Measurements from ENCODE around the gene CYP46A1. TPM values are rescaled to one million over a fixed set of nuclear protein-coding genes. Genes with fewer than 3 reads are reported as not detected.
A peak's percentile ranks its signal among the peaks of the same experiment; 100 is the strongest.

CYP46A1 gene
- total RNA-seq, 1 donor from 2014 or later: 1.1 TPM

- DNase-seq (ENCODE audit: low spot score): no peak
- peaks cover 4% of the 10 kb centered on the region for H3F3A ChIP-seq (ENCODE audit: low read depth)
- Mint-ChIP-seq H3K27me3 (ENCODE audit: insufficient read depth, low read depth) (peaks cover 16% of the 10 kb centered on the region), H3K9me3 (no peaks in the 10 kb centered on the region), H3K4me1 (peaks cover 34% of the 10 kb centered on the region), H3K36me3 (no peaks in the 10 kb centered on the region), H3K4me3 (no peak overlapping the region), H3K27ac (no peak overlapping the region)
- no peaks in the 10 kb centered on the region for H3K9me3 ChIP-seq (ENCODE audit: low read depth)
- H3K36me3 ChIP-seq: no peaks in the 10 kb centered on the region
- no peaks in the 10 kb centered on the region for H3K27me3 ChIP-seq
- no peak overlapping the region for H3K27ac ChIP-seq
- no peak overlapping the region for H3K4me2 ChIP-seq
- no peaks in the 10 kb centered on the region for H3K79me2 ChIP-seq (ENCODE audit: low read depth)
- H3K4me3 ChIP-seq: no peak overlapping the region
- TF ChIP-seq CTCF (IDR thresholded peaks at IDR 0.05) (no peak), EZH2 (IDR thresholded peaks at IDR 0.05) (no peak), EZH2phosphoT487 (IDR thresholded peaks at IDR 0.05) (no peak)
- H3K9ac ChIP-seq: no peak overlapping the region
- H2AFZ ChIP-seq (replicated peaks): no peak overlapping the region
- H4K20me1 ChIP-seq (ENCODE audit: low read depth): no peaks in the 10 kb centered on the region
- H3K4me1 ChIP-seq: no peaks in the 10 kb centered on the region
These were observed 79.6 kb downstream of the CYP46A1 start for GRCh38 chr14:99763527-99764221.

GRCh38 chr14:99764222-99764706 is 80.2 kb downstream of the CYP46A1 start:
- H3K4me2 ChIP-seq: no peak overlapping the region
- Mint-ChIP-seq H3K36me3 (no peaks in the 10 kb centered on the region), H3K27ac (no peak overlapping the region), H3K9me3 (no peaks in the 10 kb centered on the region), H3K4me1 (peaks cover 30% of the 10 kb centered on the region), H3K4me3 (no peak overlapping the region), H3K27me3 (ENCODE audit: insufficient read depth, low read depth) (peaks cover 16% of the 10 kb centered on the region)
- H3K36me3 ChIP-seq: no peaks in the 10 kb centered on the region
- H3F3A ChIP-seq (ENCODE audit: low read depth): peaks cover 3% of the 10 kb centered on the region
- no peak overlapping the region for H3K4me3 ChIP-seq
- no peaks in the 10 kb centered on the region for H3K9me3 ChIP-seq (ENCODE audit: low read depth)
- H3K27me3 ChIP-seq: no peaks in the 10 kb centered on the region
- no peak overlapping the region for H3K9ac ChIP-seq
- no peak overlapping the region for H3K27ac ChIP-seq
- DNase-seq (ENCODE audit: low spot score): no peak
- no peak for TF ChIP-seq CTCF (IDR thresholded peaks at IDR 0.05)
- no peak for TF ChIP-seq EZH2phosphoT487 (IDR thresholded peaks at IDR 0.05)
- no peak for TF ChIP-seq EZH2 (IDR thresholded peaks at IDR 0.05)
- no peaks in the 10 kb centered on the region for H3K4me1 ChIP-seq
- H2AFZ ChIP-seq (replicated peaks): no peak overlapping the region
- no peaks in the 10 kb centered on the region for H4K20me1 ChIP-seq (ENCODE audit: low read depth)
- no peaks in the 10 kb centered on the region for H3K79me2 ChIP-seq (ENCODE audit: low read depth)

DNA sequence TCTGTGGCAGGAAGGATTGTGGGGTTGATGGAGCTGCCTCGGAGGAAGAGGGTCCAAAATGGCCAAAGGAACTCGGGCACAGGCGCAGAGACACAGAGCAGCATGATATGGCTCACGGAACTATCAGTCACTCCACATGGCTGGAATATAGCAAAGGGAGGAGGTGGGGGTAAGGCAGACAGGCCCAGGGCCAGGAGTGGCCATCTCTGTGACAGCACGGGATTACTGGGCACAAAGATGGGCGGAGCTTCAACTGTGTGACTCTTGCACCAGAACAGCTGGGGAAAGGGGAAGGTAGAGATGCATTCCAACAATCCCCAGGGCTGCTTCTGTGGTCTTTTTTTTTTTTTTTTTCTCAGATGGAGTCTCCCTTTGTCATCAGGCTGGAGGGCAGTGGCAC is 84.3 kb downstream of the CYP46A1 start:
- H3K4me3 Mint-ChIP-seq: no peak overlapping the region
- Histone ChIP-seq H3K4me1 (peaks cover 16% of the 10 kb centered on the region), H3K4me2 (no peak overlapping the region), H2AFZ (replicated peaks) (peak overlapping the region; percentile 42), H3K9me3 (ENCODE audit: low read depth) (no peaks in the 10 kb centered on the region), H3K36me3 (no peaks in the 10 kb centered on the region), H3K27me3 (no peaks in the 10 kb centered on the region), H3F3A (ENCODE audit: low read depth) (no peaks in the 10 kb centered on the region), H4K20me1 (ENCODE audit: low read depth) (no peaks in the 10 kb centered on the region), H3K4me3 (no peak overlapping the region), H3K9ac (no peak overlapping the region), H3K27ac (no peak overlapping the region), H3K79me2 (ENCODE audit: low read depth) (no peaks in the 10 kb centered on the region)
- H3K36me3 Mint-ChIP-seq: no peaks in the 10 kb centered on the region
- peaks cover 3% of the 10 kb centered on the region for H3K9me3 Mint-ChIP-seq
- H3K4me1 Mint-ChIP-seq: peaks cover 21% of the 10 kb centered on the region
- peaks cover 13% of the 10 kb centered on the region for H3K27me3 Mint-ChIP-seq (ENCODE audit: insufficient read depth, low read depth)
- H3K27ac Mint-ChIP-seq: peak overlapping the region; percentile 57
- DNase-seq (ENCODE audit: low spot score): peak; percentile 61
- TF ChIP-seq CTCF (IDR thresholded peaks at IDR 0.05) (no peak), EZH2 (IDR thresholded peaks at IDR 0.05) (no peak), EZH2phosphoT487 (IDR thresholded peaks at IDR 0.05) (no peak)

Data from neural progenitor cell (in vitro differentiated cells).